ENCODE data around the gene OSTM1.

DNA sequence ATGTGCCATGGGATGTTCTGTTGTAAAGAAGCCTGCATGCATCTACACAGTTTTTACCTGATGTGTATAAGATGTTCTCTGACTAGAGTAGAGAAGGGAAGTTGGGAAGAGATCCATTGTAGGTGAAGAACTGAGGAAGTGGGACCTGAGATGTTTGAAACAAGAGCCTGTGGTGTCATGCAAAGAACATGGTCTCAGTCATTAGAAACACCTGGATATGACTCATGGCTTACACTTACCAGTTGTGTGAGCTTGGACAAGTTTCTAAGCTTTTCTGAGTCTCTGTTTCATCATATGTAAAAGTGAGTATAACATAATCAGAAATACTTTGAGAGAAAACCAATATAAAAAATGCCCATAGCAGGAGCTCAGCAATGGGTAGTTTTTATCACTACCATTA is 64.6 kb downstream of the OSTM1 start:
- TF ChIP-seq, protein P1, sequence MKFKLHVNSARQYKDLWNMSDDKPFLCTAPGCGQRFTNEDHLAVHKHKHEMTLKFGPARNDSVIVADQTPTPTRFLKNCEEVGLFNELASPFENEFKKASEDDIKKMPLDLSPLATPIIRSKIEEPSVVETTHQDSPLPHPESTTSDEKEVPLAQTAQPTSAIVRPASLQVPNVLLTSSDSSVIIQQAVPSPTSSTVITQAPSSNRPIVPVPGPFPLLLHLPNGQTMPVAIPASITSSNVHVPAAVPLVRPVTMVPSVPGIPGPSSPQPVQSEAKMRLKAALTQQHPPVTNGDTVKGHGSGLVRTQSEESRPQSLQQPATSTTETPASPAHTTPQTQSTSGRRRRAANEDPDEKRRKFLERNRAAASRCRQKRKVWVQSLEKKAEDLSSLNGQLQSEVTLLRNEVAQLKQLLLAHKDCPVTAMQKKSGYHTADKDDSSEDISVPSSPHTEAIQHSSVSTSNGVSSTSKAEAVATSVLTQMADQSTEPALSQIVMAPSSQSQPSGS (IDR thresholded peaks at IDR 0.05; ENCODE audit: low read length): no peak
- TF ChIP-seq, protein P2, sequence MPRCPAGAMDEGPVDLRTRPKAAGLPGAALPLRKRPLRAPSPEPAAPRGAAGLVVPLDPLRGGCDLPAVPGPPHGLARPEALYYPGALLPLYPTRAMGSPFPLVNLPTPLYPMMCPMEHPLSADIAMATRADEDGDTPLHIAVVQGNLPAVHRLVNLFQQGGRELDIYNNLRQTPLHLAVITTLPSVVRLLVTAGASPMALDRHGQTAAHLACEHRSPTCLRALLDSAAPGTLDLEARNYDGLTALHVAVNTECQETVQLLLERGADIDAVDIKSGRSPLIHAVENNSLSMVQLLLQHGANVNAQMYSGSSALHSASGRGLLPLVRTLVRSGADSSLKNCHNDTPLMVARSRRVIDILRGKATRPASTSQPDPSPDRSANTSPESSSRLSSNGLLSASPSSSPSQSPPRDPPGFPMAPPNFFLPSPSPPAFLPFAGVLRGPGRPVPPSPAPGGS (IDR thresholded peaks at IDR 0.05; ENCODE audit: borderline replicate concordance, insufficient read depth, low read depth, low read length, poor library complexity, severe bottlenecking): no peak
- TF ChIP-seq POLR2A (IDR thresholded peaks at IDR 0.05; ENCODE audit: low read depth, low read length): no peak
- TF ChIP-seq FOXK2 (IDR thresholded peaks at IDR 0.05): no peak
- TF ChIP-seq, protein P3, sequence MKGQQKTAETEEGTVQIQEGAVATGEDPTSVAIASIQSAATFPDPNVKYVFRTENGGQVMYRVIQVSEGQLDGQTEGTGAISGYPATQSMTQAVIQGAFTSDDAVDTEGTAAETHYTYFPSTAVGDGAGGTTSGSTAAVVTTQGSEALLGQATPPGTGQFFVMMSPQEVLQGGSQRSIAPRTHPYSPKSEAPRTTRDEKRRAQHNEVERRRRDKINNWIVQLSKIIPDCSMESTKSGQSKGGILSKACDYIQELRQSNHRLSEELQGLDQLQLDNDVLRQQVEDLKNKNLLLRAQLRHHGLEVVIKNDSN (IDR thresholded peaks at IDR 0.05; ENCODE audit: borderline replicate concordance, extremely low read length, insufficient read depth, low read depth, low read length): no peak
- no peak for TF ChIP-seq PML (IDR thresholded peaks at IDR 0.05; ENCODE audit: low read length)
- TF ChIP-seq MEF2A (IDR thresholded peaks at IDR 0.05; ENCODE audit: insufficient read depth, low read depth, low read length): no peak
- TF ChIP-seq, protein P4, sequence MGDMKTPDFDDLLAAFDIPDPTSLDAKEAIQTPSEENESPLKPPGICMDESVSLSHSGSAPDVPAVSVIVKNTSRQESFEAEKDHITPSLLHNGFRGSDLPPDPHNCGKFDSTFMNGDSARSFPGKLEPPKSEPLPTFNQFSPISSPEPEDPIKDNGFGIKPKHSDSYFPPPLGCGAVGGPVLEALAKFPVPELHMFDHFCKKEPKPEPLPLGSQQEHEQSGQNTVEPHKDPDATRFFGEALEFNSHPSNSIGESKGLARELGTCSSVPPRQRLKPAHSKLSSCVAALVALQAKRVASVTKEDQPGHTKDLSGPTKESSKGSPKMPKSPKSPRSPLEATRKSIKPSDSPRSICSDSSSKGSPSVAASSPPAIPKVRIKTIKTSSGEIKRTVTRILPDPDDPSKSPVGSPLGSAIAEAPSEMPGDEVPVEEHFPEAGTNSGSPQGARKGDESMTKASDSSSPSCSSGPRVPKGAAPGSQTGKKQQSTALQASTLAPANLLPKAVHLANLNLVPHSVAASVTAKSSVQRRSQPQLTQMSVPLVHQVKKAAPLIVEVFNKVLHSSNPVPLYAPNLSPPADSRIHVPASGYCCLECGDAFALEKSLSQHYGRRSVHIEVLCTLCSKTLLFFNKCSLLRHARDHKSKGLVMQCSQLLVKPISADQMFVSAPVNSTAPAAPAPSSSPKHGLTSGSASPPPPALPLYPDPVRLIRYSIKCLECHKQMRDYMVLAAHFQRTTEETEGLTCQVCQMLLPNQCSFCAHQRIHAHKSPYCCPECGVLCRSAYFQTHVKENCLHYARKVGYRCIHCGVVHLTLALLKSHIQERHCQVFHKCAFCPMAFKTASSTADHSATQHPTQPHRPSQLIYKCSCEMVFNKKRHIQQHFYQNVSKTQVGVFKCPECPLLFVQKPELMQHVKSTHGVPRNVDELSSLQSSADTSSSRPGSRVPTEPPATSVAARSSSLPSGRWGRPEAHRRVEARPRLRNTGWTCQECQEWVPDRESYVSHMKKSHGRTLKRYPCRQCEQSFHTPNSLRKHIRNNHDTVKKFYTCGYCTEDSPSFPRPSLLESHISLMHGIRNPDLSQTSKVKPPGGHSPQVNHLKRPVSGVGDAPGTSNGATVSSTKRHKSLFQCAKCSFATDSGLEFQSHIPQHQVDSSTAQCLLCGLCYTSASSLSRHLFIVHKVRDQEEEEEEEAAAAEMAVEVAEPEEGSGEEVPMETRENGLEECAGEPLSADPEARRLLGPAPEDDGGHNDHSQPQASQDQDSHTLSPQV (IDR thresholded peaks at IDR 0.05): no peak
- no peak for TF ChIP-seq BRCA1 (IDR thresholded peaks at IDR 0.05; ENCODE audit: low read depth, low read length)
- TF ChIP-seq EZH2 (IDR thresholded peaks at IDR 0.05; ENCODE audit: borderline replicate concordance, control insufficient read depth, low read depth, low read length): no peak
- TF ChIP-seq, protein P5, sequence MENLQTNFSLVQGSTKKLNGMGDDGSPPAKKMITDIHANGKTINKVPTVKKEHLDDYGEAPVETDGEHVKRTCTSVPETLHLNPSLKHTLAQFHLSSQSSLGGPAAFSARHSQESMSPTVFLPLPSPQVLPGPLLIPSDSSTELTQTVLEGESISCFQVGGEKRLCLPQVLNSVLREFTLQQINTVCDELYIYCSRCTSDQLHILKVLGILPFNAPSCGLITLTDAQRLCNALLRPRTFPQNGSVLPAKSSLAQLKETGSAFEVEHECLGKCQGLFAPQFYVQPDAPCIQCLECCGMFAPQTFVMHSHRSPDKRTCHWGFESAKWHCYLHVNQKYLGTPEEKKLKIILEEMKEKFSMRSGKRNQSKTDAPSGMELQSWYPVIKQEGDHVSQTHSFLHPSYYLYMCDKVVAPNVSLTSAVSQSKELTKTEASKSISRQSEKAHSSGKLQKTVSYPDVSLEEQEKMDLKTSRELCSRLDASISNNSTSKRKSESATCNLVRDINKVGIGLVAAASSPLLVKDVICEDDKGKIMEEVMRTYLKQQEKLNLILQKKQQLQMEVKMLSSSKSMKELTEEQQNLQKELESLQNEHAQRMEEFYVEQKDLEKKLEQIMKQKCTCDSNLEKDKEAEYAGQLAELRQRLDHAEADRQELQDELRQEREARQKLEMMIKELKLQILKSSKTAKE (IDR thresholded peaks at IDR 0.05; ENCODE audit: low read depth, poor library complexity, severe bottlenecking): no peak
- TF ChIP-seq, protein P6, sequence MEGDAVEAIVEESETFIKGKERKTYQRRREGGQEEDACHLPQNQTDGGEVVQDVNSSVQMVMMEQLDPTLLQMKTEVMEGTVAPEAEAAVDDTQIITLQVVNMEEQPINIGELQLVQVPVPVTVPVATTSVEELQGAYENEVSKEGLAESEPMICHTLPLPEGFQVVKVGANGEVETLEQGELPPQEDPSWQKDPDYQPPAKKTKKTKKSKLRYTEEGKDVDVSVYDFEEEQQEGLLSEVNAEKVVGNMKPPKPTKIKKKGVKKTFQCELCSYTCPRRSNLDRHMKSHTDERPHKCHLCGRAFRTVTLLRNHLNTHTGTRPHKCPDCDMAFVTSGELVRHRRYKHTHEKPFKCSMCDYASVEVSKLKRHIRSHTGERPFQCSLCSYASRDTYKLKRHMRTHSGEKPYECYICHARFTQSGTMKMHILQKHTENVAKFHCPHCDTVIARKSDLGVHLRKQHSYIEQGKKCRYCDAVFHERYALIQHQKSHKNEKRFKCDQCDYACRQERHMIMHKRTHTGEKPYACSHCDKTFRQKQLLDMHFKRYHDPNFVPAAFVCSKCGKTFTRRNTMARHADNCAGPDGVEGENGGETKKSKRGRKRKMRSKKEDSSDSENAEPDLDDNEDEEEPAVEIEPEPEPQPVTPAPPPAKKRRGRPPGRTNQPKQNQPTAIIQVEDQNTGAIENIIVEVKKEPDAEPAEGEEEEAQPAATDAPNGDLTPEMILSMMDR (IDR thresholded peaks at IDR 0.05 in 2 of 3, conservative IDR thresholded peaks at IDR 0.05 in 1 of 3; ENCODE audit: control insufficient read depth in 2 of 3, extremely low read depth in 1 of 3, insufficient read depth in 1 of 3, low read depth in 3 of 3, low read length in 3 of 3): no peak
- TF ChIP-seq, protein P7, sequence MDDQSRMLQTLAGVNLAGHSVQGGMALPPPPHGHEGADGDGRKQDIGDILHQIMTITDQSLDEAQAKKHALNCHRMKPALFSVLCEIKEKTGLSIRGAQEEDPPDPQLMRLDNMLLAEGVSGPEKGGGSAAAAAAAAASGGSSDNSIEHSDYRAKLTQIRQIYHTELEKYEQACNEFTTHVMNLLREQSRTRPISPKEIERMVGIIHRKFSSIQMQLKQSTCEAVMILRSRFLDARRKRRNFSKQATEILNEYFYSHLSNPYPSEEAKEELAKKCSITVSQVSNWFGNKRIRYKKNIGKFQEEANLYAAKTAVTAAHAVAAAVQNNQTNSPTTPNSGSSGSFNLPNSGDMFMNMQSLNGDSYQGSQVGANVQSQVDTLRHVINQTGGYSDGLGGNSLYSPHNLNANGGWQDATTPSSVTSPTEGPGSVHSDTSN (IDR thresholded peaks at IDR 0.05; ENCODE audit: insufficient replicate concordance, low read depth, low read length): no peak
